ENCODE measurements around the gene TFDP2.
"Not testable (repeated sequence)": the region's sequence is repeated elsewhere in the genome, so short reads cannot be mapped to it uniquely, and the experiment has no call there.

The TFDP2 gene

DNA sequence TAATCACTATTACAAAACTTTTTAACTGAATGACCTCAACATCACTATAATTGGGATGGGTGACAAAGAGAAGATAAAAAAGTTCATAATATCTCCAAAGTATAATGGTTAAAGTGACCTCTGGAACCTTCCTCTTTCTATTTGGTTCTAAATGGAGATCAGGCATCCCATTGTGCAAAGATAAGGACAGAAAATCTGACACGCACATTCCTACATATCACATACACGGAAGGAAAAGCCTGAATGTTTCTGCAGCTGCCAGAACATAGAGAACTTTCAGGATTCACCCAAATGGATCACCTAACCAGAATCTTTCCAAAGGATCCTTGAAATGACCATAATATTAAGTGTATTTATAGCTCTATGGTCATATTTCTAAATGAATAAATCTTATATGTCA, 128.2 kb downstream of the TFDP2 start:
- DNase-seq (ENCODE audit: low read depth, low spot score), result no peak

DNA sequence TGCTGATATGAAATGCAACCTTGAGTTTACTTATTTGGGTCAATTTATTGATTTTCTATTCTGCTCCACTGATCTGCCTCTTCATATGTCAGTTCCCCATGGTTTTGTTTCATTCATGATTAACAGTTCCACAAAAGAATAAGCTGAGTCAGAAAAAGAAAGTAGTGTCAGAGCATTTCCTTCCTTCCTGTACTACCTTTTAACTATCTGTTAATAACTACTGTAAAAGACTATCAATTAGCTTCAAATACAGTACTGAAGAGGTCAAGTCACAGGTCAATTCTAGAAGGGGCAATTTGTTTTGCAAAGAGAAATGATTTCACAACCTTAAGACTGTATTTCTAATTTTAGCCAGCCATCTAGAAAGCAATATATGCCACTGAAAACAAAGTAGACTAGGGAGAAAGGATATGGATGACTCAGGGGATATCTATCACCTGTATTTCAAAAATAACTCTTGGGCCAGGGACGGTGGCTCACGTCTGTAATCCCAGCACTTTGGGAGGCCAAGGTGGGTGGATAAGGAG, 129.5 kb downstream of the TFDP2 start:
- no peak for DNase-seq (ENCODE audit: low read depth, low spot score)

DNA sequence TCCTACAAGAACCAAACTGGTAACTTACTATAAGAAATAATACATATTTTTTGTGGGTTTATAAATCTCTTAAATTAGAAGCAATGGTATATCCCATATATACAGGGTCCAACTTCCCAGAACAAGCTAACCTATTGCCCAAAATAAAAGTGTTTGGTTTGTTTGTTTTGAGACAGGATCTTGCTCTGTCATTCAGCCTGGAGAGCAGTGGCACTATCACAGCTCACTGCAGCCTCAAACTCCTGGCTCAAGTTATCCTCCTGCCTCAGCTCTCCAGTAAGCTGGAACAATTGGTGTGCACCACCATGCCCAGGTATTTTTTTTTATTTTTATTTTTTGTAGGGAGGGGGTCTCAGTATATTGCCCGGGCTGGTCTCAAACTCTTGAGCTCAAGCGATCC, 135.4 kb downstream of the TFDP2 start:
- DNase-seq (ENCODE audit: low read depth, low spot score), result no peak

DNA sequence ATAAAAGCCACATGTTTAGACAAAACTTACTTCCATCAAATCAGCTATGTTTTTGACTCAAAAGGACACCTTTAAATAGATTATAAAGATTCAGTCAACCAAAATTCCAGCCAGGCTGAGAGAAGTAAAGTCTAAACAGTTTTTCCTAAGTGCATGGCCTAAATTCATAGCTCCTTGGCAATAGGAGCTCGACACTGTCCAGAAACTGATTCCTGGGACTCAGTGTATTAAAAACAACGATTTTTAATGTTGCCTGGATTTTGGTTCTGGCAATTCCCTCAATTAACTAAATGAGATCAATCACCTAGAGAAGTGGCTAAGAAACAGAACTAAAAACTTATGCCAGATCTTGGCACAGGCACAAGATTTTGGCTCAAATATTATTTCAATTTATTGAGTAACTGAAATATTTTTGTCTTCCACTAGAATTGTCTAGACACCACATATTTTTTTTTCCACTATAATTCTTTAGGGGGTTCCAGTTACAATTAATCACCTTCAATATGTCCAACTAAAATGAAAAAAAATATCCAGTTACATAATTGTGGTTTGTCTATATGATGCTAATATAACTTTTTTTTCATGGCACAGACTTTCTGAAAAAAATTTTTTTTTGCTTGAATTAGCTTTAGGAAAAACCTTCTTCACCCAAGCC, 135.9 kb downstream of the TFDP2 start:
- no peak for DNase-seq (ENCODE audit: low read depth, low spot score)

DNA sequence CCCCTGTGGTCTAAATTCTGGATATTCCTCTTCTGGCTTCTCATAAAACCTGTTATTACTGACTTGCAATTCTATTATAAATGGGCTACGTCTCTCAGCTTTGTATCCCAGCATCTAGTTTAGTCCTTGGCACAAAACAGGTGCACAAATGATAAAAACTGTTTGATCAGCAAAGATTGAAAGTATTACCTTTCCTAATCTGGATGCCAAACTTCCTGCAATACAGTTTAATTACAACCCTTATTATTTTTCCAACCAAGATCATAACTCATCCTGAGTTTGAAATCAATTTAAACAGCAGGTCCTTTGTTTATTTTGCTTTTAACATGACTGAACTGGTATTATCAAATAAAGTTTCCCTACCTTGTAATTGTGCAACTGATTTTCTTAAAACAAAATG, 140.3 kb downstream of the TFDP2 start:
- no peak for DNase-seq (ENCODE audit: low read depth, low spot score)

DNA sequence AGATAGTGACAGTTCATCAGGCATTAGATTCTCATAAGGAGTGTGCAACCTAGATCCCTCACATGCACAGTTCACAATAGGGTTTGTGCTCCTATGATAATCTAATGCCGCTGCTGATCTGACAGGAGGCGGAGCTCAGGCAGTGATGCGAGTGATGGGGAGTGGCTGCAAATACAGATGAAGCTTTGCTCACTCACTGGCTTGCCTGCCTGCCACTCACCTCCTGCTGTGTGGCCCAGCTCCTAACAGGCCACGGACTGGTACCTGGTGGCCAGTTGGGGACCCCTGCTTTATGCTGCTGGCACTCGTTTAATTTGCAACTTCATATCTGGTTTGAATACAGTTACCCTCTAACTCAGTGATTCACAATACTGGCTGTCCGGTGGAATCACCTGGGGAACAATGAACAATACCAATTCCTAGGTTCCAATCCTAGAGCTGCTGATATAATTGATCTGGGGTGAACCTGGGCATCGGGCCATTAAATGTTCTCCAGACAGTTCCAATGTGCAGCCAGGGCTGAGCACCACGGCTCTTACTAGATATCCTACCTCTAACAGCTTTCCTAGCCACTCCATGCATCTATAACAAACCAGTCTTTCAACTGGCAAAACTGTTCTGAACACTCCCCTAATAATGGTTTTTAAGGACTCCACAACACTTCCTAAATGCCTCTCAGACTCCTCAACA, 141.5 kb downstream of the TFDP2 start:
- DNase-seq (ENCODE audit: low read depth, low spot score), result no peak

DNA sequence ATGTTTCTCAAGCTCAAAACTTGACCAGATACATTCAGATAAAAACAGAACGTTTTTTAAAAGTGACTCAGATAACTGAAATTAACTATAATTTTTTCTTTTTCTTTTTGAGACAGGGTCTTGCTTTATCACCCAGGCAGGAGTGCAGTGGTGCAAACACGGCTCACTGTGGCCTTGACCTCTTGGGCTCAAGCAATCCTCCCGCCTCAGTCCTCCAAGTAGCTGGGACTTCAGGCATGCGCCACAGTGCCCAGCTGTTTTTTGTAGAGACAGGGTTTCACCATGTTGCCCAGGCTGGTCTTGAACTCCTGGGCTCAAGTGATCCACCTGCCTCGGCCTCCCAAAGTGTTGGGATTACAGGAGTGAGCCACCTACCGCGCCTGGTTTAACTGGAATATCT, 144.4 kb downstream of the TFDP2 start:
- not testable (repeated sequence) for DNase-seq (ENCODE audit: low read depth, low spot score)

DNA sequence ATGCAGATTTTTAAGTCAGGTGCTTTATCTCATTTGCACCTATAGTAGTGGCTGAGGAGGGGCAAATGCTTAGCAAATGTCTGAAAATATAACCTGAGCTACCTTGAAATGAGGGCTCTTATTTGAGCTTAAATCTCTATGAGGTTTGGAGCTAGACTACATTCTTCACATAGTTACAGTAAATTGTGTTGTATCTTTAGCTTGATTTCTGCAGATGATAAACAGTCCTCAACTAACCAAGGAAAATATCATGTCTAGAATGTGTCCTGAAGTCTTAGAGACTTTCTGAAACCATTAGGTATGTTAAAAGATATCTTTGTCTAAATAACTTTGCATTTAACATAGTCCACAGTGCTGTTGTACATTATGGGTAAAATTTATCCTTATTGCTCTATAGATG, 145.3 kb downstream of the TFDP2 start:
- no peak for DNase-seq (ENCODE audit: low read depth, low spot score)

DNA sequence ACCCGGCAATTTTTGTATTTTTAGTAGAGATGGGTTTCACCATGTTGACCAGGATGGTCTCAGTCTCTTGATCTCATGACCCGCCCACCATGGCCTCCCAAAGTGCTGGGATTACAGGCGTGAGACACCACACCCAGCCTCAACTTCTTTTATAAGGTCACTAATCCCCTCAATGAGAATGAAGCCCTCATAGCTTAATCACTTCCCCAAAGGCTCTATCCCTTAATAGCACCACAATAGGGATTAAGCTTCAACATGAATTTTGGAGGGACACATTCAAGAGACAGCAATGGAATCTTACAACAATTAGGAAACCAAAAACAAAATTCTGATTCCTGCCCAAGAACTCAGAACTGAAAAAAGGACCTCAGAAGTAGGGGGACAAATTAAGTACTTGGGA, 146.1 kb downstream of the TFDP2 start:
- no peak for DNase-seq (ENCODE audit: low read depth, low spot score)

DNA sequence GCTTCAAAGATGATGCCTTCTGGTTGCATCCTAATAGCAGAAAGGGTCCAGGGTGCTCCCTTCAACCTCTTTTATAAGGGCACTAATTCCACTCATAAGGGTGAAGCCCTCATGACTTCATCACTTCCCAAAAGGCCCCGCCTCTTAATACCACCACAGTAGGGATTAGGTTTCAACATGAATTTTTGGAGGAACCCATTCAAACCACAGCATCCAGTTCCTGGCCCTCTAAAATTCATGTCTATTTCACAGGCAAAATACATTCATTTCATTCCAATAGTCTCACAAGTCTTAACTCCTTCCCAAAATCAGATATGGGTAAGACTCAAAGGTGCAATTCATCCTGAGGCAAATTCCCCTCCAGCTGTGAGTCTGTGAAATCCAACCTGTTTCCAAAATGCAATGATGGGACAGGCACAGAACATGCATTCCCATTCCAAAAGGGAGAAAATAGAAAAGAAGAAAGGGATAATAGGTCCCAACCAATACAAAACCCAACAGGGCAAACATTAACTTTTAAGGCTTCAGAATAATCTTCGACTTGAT, 148.9 kb downstream of the TFDP2 start:
- no peak for DNase-seq (ENCODE audit: low read depth, low spot score)

DNA sequence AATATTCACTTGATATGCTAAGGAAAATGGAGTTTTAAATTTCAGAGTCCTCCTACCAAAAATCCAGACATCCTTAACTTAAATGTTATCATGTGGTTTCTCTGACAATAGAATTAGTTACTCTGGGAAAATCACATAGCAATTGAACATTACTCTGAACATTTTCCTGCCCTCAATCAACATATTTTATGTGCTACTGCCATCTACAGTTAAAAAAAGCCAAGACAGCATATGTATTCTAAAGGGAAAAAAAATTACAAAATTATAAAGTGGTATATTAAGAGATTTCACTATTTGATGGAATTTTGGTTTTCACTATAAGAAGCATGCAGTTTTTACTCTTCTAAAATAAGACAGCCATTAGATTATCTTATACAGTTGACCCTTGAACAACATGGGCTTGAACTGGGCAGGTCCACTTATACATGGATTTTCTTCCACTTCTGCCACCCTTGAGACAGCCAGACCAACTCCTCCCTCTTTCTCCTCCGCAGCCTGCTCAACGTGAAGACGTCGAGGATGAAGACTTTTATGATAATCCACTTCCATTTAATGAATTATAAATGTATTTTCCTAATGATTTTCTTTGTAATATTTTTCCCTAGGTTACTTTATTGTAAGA, 150.6 kb downstream of the TFDP2 start:
- no peak for DNase-seq (ENCODE audit: low read depth, low spot score)

DNA sequence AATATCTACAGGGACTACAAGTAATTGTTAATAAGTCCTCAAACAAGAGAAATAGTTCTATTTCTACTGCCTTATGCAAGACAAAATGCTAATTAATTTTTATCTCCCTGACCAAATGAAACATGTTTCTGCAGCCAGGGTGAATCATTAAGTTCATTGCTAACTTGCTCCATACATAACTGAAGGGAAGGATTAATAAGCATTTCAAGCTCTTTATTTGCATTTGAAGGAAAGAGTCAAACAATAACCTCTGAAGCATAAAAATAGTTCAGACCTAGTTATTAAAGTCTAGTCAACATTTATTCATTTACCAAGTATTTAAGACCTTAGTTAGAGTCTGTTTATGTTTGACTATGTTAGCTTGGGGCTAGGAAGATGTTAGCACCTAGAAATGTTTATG, 152.9 kb downstream of the TFDP2 start:
- DNase-seq (ENCODE audit: low read depth, low spot score), result no peak

DNA sequence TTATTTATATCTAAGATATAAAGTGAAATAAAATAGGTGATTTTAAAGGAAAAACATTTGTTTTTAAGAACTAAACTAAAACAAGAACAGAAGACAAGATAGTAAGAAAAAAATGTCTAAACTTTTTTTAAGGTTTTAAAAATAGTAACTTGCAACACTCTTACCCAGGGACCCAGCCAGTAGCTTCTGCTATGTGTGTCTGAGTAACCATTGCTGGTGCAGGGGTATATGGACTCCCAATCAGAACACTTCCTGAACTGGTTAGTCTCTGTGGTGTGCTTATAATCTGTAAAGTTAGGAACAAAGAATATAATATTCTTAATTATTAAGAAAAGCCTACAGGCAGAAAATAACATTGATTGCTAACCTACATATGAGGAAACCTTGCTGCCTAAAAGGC, 154.5 kb downstream of the TFDP2 start:
- DNase-seq (ENCODE audit: low read depth, low spot score), result no peak

DNA sequence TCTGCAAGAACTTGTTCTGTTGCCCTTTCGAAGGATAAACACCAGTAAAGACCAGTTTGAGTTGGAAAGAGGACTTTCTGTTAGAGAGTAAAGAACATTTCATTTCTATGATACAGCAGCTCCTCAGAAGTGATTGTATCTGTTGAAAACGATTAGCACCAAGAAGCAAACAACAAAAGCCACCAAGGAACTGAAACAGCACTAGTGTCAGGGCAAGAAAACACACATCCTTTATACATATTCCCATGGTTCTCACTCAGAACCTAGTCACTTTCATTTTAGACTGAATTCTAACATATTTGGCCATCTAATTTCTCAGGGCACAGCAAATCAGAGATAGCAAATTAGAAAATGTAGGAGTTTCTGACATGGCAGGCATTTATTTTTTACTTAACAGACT, 156.8 kb downstream of the TFDP2 start:
- DNase-seq (ENCODE audit: low read depth, low spot score), result no peak

DNA sequence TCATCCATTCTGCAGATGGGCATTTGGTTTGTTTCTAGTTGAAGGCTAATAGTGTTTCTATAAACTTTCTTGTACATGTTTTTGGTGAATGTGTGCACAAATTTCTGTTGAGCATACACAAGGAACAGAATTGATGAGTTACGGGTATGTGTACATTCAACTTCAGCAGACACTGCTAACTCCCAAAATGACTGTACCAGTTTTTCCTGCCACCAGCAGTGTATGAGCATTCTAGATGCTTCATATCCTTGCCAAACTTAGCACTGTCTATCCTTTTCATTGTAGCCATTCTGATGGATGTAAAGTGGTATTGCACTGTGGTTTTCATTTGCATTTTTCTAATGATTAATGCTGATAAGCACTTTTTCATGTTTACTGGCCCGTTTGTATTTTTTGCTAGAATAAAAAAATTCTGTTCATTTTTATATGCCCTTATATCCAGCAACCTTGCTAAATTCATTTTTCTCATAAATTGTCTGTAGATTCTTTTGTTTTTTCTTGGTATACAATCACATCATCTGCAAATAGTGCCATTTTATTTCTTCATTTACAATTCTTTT, 162.7 kb downstream of the TFDP2 start:
- DNase-seq (ENCODE audit: low read depth, low spot score), result no peak

DNA sequence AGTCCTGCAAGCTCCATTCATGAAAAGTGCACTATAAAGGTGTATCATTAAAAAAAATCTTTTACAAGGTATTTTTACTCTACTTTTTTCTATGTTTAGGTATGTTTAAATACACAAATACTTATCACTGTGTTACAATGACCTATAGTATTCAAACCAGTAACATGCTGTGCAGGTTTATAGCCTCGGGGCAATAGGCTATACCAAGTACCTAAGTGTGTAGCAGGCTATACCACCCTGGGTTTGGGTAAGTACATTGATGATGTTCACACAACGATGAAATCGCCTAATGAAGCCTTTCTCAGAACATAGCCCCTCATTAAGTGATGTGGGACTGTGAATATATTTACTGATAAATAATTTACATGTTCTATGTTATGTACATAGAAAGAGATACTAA, 168.3 kb downstream of the TFDP2 start:
- DNase-seq (ENCODE audit: low read depth, low spot score), result no peak

DNA sequence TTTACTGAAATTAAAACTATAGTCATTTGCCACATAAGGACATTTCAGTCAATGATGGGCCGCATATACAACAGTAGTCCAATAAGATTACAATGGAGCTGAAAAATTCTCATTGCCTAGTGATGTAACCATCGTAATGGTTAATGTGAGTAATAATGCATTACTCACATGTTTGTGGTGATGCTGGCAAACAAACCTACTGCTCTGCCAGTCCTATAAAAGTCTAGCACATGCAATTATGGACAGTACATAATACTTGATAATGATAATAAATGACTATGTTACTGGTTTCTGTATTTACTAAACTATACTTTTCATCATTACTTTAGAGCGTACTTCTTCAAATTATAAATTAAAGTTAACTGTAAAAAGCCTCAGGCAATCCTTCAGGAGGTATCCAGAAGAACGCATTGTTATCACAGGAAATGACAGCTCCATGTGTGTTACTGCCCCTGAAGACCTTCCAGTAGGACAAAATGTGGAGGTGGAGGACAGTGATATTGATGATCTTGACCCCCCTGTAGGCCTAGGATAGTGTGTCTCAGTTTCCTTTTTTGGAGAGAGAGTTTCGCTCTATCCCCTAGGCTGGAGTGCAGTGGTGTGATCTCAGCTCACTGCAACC, 170.2 kb downstream of the TFDP2 start:
- no peak for DNase-seq (ENCODE audit: low read depth, low spot score)

DNA sequence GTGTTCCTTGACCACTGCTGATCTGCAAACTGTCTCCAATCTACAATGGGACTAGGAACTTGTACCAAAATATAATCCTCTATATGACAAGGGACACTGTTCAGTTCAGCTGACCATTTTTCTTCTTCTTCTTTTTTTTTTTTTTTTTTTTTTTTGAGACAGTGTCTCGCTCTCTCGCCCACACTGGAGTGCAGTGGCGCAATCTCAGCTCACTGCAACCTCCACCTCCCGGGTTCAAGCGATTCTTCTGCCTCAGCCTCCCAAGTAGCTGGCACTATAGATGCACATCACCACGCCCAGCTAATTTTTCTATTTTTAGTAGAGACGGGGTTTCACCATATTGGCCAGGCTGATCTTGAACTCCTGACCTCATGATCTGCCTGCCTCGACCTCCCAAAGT, 174.6 kb downstream of the TFDP2 start:
- DNase-seq (ENCODE audit: low read depth, low spot score), result not testable (repeated sequence)

DNA sequence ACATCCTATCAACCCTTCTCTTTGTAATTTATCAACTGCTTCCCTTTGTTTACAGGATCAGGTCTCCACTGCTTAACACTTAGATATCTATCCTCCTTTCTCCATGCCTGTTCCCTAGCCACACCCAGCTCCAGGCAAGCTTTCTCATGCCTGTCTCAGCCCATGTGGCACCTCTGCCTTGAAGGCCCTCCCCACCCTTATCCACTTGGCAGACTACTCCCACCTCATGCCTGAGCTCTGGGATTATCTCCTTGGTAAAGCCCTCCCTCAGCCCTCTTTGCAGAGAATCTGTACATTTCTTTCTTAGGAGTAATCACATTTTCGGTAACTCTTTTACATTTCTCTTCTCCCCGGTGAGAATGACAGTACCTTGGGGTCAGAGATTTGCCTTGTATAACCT, 176.9 kb downstream of the TFDP2 start:
- DNase-seq (ENCODE audit: low read depth, low spot score), result no peak

DNA sequence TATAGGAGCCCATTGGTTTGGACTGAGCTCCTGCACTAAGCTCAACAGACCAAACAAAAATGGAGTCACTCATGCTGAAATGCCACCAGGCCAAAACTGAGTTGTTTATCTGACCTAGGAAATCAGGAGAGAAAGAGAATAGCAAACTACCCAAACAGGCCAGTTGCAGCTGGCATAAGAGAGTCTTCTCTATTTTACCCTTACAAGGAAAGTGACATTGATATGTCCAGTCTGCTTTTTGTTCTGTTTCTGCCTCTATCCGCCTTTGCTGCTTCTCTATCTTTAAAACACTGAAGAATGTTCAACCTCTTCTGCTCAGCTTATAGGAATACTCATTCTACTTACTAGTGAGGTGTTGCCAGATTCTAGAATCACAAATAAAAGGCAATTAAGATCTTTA, 177.8 kb downstream of the TFDP2 start:
- DNase-seq (ENCODE audit: low read depth, low spot score), result no peak

DNA sequence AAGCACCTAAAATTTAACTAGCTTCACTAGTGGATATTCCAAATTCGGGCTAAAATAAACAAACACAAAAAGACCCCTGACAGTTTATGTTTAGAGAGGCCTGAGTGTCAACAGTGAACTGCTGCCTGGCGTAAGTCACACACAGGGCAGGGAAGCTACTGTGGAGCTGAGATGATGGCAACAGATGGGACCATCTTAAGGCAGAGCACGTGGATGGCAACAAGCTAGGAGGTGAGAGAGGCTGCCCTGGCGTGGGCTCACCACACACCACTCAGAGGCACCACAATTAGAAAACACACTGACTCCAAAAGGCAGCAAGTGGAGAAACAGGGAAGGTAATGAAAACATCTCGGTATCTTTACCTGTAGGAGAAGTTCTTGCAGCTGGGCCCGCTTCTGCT, 179.6 kb downstream of the TFDP2 start:
- DNase-seq (ENCODE audit: low read depth, low spot score), result no peak

DNA sequence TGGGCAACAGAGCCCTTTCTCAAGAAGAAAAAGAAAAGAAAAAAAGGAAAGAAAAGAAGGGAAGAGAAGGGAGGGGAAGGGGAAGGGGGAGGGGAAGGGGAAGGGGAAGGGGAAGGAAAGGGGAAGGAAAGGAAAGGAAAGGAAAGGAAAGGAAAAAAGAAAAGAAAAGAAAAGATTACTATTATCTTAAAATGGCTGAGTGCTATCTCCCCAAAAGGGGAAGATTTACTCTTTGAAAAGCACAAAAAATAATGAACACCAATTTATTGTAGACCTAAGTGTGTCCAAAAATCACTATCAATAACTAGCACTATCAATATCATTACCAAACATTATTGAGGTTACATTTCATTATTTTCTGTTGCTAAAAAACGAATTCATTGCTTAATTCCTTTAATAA, 183.9 kb downstream of the TFDP2 start:
- no peak for DNase-seq (ENCODE audit: low read depth, low spot score)
